RWPE1 (cell line): ENCODE measurements around the gene MED12L.

ENCODE experiments used
- CTCF ChIA-PET: fragments of 350-600 bp; sonication (Branson Sonifier 250); formaldehyde crosslinking; extraction: SDS; loops from one replicate; lab custom pipeline; 2021; lab: Yijun Ruan, JAX
- POLR2A ChIA-PET: fragments of 400-600 bp; formaldehyde crosslinking; extraction: SDS; loops from one replicate; lab custom pipeline; 2020; ENCODE audit warnings: antibody characterized with exemption; ENCODE audit not compliant: low non-redundant PET; lab: Yijun Ruan, JAX
- DNase-seq: peaks from one replicate; pipeline ENCODE4 v3.0.0; 2012; ENCODE audit warnings: low spot score
- H3K27ac ChIP-seq: fragments of 450-650 bp; 2 replicates; pipeline ENCODE4 v1.5.1; 2017
- CTCF ChIP-seq: fragments of 450-650 bp; conservative IDR thresholded peaks from 2 replicates; pipeline ENCODE4 v1.5.1; 2017; ENCODE audit warnings: low read depth, mild to moderate bottlenecking

Gene MED12L

GRCh38 chr3:151394611-151395010 lies 309.1 kb downstream of the MED12L start:
- ChIA-PET POLR2A (no interaction called here), CTCF (interaction anchor here (0.5 to 1.4 kb wide), 5 partner anchors 9 to 882 kb away, joined by 3 to 7 read pairs (median 3); no protein-coding TSS in a partner anchor)
- DNase-seq = no peak
- no peak overlapping the region for H3K27ac ChIP-seq
- no peak for TF ChIP-seq CTCF

GRCh38 chr3:151395806-151396205 lies 310.3 kb downstream of the MED12L start:
- POLR2A ChIA-PET = no interaction called here

GRCh38 chr3:151398895-151399294 lies 313.4 kb downstream of the MED12L start:
- no peak overlapping the region for H3K27ac ChIP-seq
- ChIA-PET CTCF (interaction anchor here (0.6 kb wide), 1 partner anchor 1441 kb away, joined by 3 read pairs; no protein-coding TSS in a partner anchor), POLR2A (no interaction called here)
- TF ChIP-seq CTCF = no peak
- DNase-seq = no peak

More at GRCh38 chr3:151395806-151396205, 310.3 kb downstream of the MED12L start:
- CTCF ChIA-PET = interaction anchor here (0.6 kb wide), 1 partner anchor 12 kb away, joined by 3 read pairs; no protein-coding TSS in a partner anchor
- TF ChIP-seq CTCF = no peak
- DNase-seq = peak; percentile 65
- H3K27ac ChIP-seq = no peak overlapping the region

GRCh38 chr3:151400341-151400740 lies 314.9 kb downstream of the MED12L start:
- ChIA-PET CTCF (no interaction called here), POLR2A (interaction anchor here (0.6 kb wide), 1 partner anchor 991 kb away, joined by 5 read pairs; no protein-coding TSS in a partner anchor)
- no peak for TF ChIP-seq CTCF
- DNase-seq = peak; percentile 23
- no peak overlapping the region for H3K27ac ChIP-seq

GRCh38 chr3:151402349-151402748 lies 316.9 kb downstream of the MED12L start:
- DNase-seq = no peak
- H3K27ac ChIP-seq = no peak overlapping the region
- CTCF ChIA-PET = no interaction called here
- TF ChIP-seq CTCF = no peak
- POLR2A ChIA-PET = no interaction called here

GRCh38 chr3:151403246-151403645 lies 317.8 kb downstream of the MED12L start:
- no peak for TF ChIP-seq CTCF
- ChIA-PET POLR2A (no interaction called here), CTCF (no interaction called here)
- no peak overlapping the region for H3K27ac ChIP-seq
- no peak for DNase-seq
